ENCODE measurements around the gene BID.

DNA sequence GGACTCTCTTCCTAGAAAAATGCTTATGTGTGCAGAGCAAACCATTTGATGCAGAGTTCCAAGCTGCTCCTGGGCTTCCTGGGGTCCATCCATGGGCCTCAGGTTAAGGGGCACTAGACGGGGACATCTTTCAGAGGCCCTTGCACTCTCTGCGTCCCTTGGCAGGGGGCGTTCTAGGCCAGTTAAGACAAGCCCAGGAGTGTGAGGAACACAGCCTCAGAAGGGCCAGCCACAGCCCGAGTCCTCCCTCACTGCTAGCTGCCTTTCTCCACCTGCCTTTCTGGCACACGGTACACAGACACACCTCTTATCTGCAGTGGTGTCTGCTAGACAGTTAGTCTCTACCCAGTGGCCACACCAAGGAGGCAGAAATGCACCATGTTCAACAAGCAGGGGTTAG is 18.0 kb upstream of the BID start:
- TF ChIP-seq ZNF565 (CRISPR knock-in tag; conservative IDR thresholded peaks at IDR 0.05; ENCODE audit: low read depth) = no peak
- TF ChIP-seq RARB (CRISPR knock-in tag; IDR thresholded peaks at IDR 0.05) = no peak
- TF ChIP-seq PPARA (CRISPR knock-in tag; IDR thresholded peaks at IDR 0.05; ENCODE audit: borderline replicate concordance) = no peak
- no peak for TF ChIP-seq BACH2 (CRISPR knock-in tag; IDR thresholded peaks at IDR 0.05; ENCODE audit: borderline replicate concordance)

Measured in SK-N-SH treated with all-trans-retinoic acid at 6 μM for 48 hours (cell line).